Measurements from ENCODE around the gene GPC5.

Gene GPC5

GRCh38 chr13:92668157-92668556 is 1269.7 kb downstream of the GPC5 start:
- DNase-seq (ENCODE audit: low spot score): no peak
- no peak for TF ChIP-seq CTCF (IDR thresholded peaks at IDR 0.05; ENCODE audit: extremely low read depth, missing control alignments)

- no peak for DNase-seq (ENCODE audit: low spot score)
- no peak for TF ChIP-seq CTCF (IDR thresholded peaks at IDR 0.05; ENCODE audit: extremely low read depth, missing control alignments)
These were observed 1271.7 kb downstream of the GPC5 start for GRCh38 chr13:92670096-92670495.

- no peak for TF ChIP-seq CTCF (IDR thresholded peaks at IDR 0.05; ENCODE audit: extremely low read depth, missing control alignments)
- no peak for DNase-seq (ENCODE audit: low spot score)
These were observed 1273.4 kb downstream of the GPC5 start for GRCh38 chr13:92671821-92672220.

GRCh38 chr13:92676246-92676645 is 1277.8 kb downstream of the GPC5 start:
- DNase-seq (ENCODE audit: low spot score): no peak
- no peak for TF ChIP-seq CTCF (IDR thresholded peaks at IDR 0.05; ENCODE audit: extremely low read depth, missing control alignments)

- DNase-seq (ENCODE audit: low spot score): no peak
- no peak for TF ChIP-seq CTCF (IDR thresholded peaks at IDR 0.05; ENCODE audit: extremely low read depth, missing control alignments)
These were observed 1279.2 kb downstream of the GPC5 start for GRCh38 chr13:92677571-92677970.

GRCh38 chr13:92679602-92680001 is 1281.2 kb downstream of the GPC5 start:
- TF ChIP-seq CTCF (IDR thresholded peaks at IDR 0.05; ENCODE audit: extremely low read depth, missing control alignments): no peak
- no peak for DNase-seq (ENCODE audit: low spot score)

- TF ChIP-seq CTCF (IDR thresholded peaks at IDR 0.05; ENCODE audit: extremely low read depth, missing control alignments): no peak
- no peak for DNase-seq (ENCODE audit: low spot score)
These were observed 1282.8 kb downstream of the GPC5 start for GRCh38 chr13:92681239-92681638.

Measured in GM20000 (cell line).